Nephron (organoid): ENCODE measurements around the gene ABT1.

ENCODE experiments used
- H3K27ac Mint-ChIP-seq, 3 experiments: 2 replicates each; pipeline ENCODE4 v1.8.0; 2020; ENCODE audit warnings: mixed read lengths in 3 of 3, mild to moderate bottlenecking in 2 of 3, moderate library complexity in 1 of 3
- H3K27me3 Mint-ChIP-seq: 2 replicates; pipeline ENCODE4 v1.8.0; 2021; ENCODE audit warnings: low read depth, mild to moderate bottlenecking, moderate library complexity, mixed read lengths
- H3K36me3 Mint-ChIP-seq: 2 replicates; pipeline ENCODE4 v1.8.0; 2020; ENCODE audit warnings: low read depth, mixed read lengths
- H3K4me1 Mint-ChIP-seq: 2 replicates; pipeline ENCODE4 v1.8.0; 2020; ENCODE audit warnings: mixed read lengths
- H3K4me3 Mint-ChIP-seq, 3 experiments: 2 replicates each; pipeline ENCODE4 v1.8.0; 2020; ENCODE audit warnings: mild to moderate bottlenecking in 3 of 3, mixed read lengths in 3 of 3, moderate library complexity in 2 of 3
- H3K9me3 Mint-ChIP-seq: 2 replicates; pipeline ENCODE4 v1.8.0; 2020; ENCODE audit warnings: mixed read lengths
- CTCF ChIP-seq, 3 experiments: fragments of 200-600 bp; sonication (generic); IDR thresholded peaks; one replicate each; pipeline ENCODE4 v1.5.0; 2021; ENCODE audit warnings: antibody characterized with exemption in 3 of 3; ENCODE audit not compliant: unreplicated experiment in 3 of 3

Gene ABT1

GRCh38 chr6:26578279-26578678, 18.5 kb upstream of the ABT1 start:
- H3K27ac Mint-ChIP-seq = no peak overlapping the region
- H3K9me3 Mint-ChIP-seq = peaks cover 22% of the 10 kb centered on the region
- H3K4me3 Mint-ChIP-seq = peak overlapping the region in 1 of 3 experiments; percentile 53

GRCh38 chr6:26578741-26579140, 18.0 kb upstream of the ABT1 start:
- Mint-ChIP-seq H3K4me3 (peak overlapping the region in 1 of 3 experiments; percentile 13), H3K4me1 (peaks cover 6% of the 10 kb centered on the region), H3K27ac (no peak overlapping the region), H3K36me3 (no peaks in the 10 kb centered on the region), H3K9me3 (peaks cover 22% of the 10 kb centered on the region), H3K27me3 (peaks cover 95% of the 10 kb centered on the region)
- TF ChIP-seq CTCF (IDR thresholded peaks at IDR 0.05; ENCODE audit: unreplicated experiment in 3 of 3) = no peak

More at GRCh38 chr6:26578279-26578678, 18.5 kb upstream of the ABT1 start:
- Mint-ChIP-seq H3K36me3 (no peaks in the 10 kb centered on the region), H3K4me1 (peaks cover 6% of the 10 kb centered on the region), H3K27me3 (peaks cover 95% of the 10 kb centered on the region)
- TF ChIP-seq CTCF (IDR thresholded peaks at IDR 0.05; ENCODE audit: unreplicated experiment in 3 of 3) = no peak

GRCh38 chr6:26581164-26581915, 15.4 kb upstream of the ABT1 start:
- no peak overlapping the region for H3K27ac Mint-ChIP-seq
- H3K27me3 Mint-ChIP-seq = peaks cover 86% of the 10 kb centered on the region
- no peak overlapping the region for H3K4me3 Mint-ChIP-seq
- TF ChIP-seq CTCF (IDR thresholded peaks at IDR 0.05; ENCODE audit: unreplicated experiment in 3 of 3) = no peak
- H3K9me3 Mint-ChIP-seq = peaks cover 22% of the 10 kb centered on the region
- H3K36me3 Mint-ChIP-seq = no peaks in the 10 kb centered on the region
- H3K4me1 Mint-ChIP-seq = peaks cover 6% of the 10 kb centered on the region

GRCh38 chr6:26588965-26589364, 7.8 kb upstream of the ABT1 start:
- no peak overlapping the region for H3K27ac Mint-ChIP-seq
- H3K4me3 Mint-ChIP-seq = no peak overlapping the region
- TF ChIP-seq CTCF (IDR thresholded peaks at IDR 0.05; ENCODE audit: unreplicated experiment in 3 of 3) = no peak
- H3K9me3 Mint-ChIP-seq = no peaks in the 10 kb centered on the region
- no peaks in the 10 kb centered on the region for H3K36me3 Mint-ChIP-seq
- H3K27me3 Mint-ChIP-seq = peaks cover 30% of the 10 kb centered on the region
- H3K4me1 Mint-ChIP-seq = no peaks in the 10 kb centered on the region

GRCh38 chr6:26592649-26593048, 4.1 kb upstream of the ABT1 start:
- Mint-ChIP-seq H3K4me3 (no peak overlapping the region), H3K9me3 (no peaks in the 10 kb centered on the region), H3K36me3 (no peaks in the 10 kb centered on the region), H3K27ac (no peak overlapping the region), H3K27me3 (peaks cover 17% of the 10 kb centered on the region), H3K4me1 (no peaks in the 10 kb centered on the region)
- no peak for TF ChIP-seq CTCF (IDR thresholded peaks at IDR 0.05; ENCODE audit: unreplicated experiment in 3 of 3)
